ENCODE results near the gene DTNA.

The DTNA gene

GRCh38 chr18:34933909-34934661 is 224.0 kb downstream of the DTNA start:
- H3K27me3 Mint-ChIP-seq (ENCODE audit: low read depth), result peaks cover 3% of the 10 kb centered on the region
- H3K36me3 Mint-ChIP-seq (ENCODE audit: low read depth), result no peaks in the 10 kb centered on the region
- no peaks in the 10 kb centered on the region for H3K4me1 Mint-ChIP-seq (ENCODE audit: low read depth)
- no peak overlapping the region for H3K4me3 Mint-ChIP-seq
- H3K9me3 Mint-ChIP-seq, result no peaks in the 10 kb centered on the region
- no peak overlapping the region for H3K27ac Mint-ChIP-seq

GRCh38 chr18:34936772-34937171 is 226.7 kb downstream of the DTNA start:
- H3K4me3 Mint-ChIP-seq, result no peak overlapping the region
- H3K27ac Mint-ChIP-seq, result no peak overlapping the region
- H3K36me3 Mint-ChIP-seq (ENCODE audit: low read depth), result no peaks in the 10 kb centered on the region
- no peaks in the 10 kb centered on the region for H3K9me3 Mint-ChIP-seq
- H3K27me3 Mint-ChIP-seq (ENCODE audit: low read depth), result peaks cover 8% of the 10 kb centered on the region
- H3K4me1 Mint-ChIP-seq (ENCODE audit: low read depth), result no peaks in the 10 kb centered on the region

- Mint-ChIP-seq H3K27ac (no peak overlapping the region), H3K27me3 (ENCODE audit: low read depth) (peaks cover 8% of the 10 kb centered on the region), H3K36me3 (ENCODE audit: low read depth) (no peaks in the 10 kb centered on the region), H3K9me3 (no peaks in the 10 kb centered on the region), H3K4me3 (no peak overlapping the region), H3K4me1 (ENCODE audit: low read depth) (no peaks in the 10 kb centered on the region)
These were observed 228.0 kb downstream of the DTNA start for GRCh38 chr18:34938090-34938489.
